Muscle layer of colon (tissue), 2 donors: Measurements from ENCODE around the gene MRM3.
"Not testable (repeated sequence)": the region's sequence is repeated elsewhere in the genome, so short reads cannot be mapped to it uniquely, and the experiment has no call there.

Experiments used
- H3K27ac ChIP-seq: one replicate; pipeline ENCODE4 v1.7.0; 2013; ENCODE audit warnings: low read depth, mild to moderate bottlenecking, low read length, moderate library complexity
- H3K27me3 ChIP-seq, 2 donors: one replicate each; pipeline ENCODE4 v1.7.0; 2013; ENCODE audit warnings: low read length in 2 of 2, mild to moderate bottlenecking in 2 of 2; ENCODE audit not compliant: insufficient read depth in 2 of 2, control insufficient read depth in 1 of 2
- H3K36me3 ChIP-seq: one replicate; pipeline ENCODE4 v1.7.0; 2013; ENCODE audit warnings: mild to moderate bottlenecking, low read length; ENCODE audit not compliant: insufficient read depth
- H3K4me1 ChIP-seq: one replicate; pipeline ENCODE4 v1.7.0; 2013; ENCODE audit warnings: mild to moderate bottlenecking, low read length; ENCODE audit not compliant: insufficient read depth
- H3K4me3 ChIP-seq, 2 donors: one replicate each; pipeline ENCODE4 v1.7.0; 2013; ENCODE audit warnings: low read length in 2 of 2, low read depth in 1 of 2, mild to moderate bottlenecking in 1 of 2, moderate library complexity in 1 of 2
- H3K9ac ChIP-seq: one replicate; pipeline ENCODE4 v1.7.0; 2013; ENCODE audit warnings: low read length
- H3K9me3 ChIP-seq: one replicate; pipeline ENCODE4 v1.7.0; 2013; ENCODE audit warnings: mild to moderate bottlenecking, low read length
- donor health status: abdominal sarcoma.
- donor health status: Adenocarcinoma of cecum.

Gene MRM3

DNA sequence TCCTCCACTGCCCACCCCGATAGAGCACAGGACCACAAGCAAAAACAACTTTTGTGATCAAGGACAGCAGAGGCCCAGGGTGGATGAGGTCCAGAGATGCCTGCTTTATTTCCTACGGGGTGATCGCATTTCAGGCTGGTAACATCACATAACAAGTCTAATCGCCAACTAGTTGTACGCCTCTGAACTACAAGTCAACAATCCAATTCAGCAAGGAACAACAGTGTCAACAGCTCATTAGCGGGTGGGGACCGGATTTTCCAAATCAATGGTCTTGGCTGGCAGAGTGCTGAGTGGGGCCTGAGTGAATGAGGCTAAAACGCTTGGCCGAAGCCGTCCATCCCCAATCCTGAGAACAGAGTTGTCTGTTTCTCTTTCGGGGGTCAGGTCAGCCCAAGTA is 17.1 kb downstream of the MRM3 start:
- Histone ChIP-seq H3K4me3 (no peak overlapping the region), H3K27ac (no peak overlapping the region), H3K36me3 (peaks cover 33% of the 10 kb centered on the region), H3K9me3 (no peaks in the 10 kb centered on the region), H3K4me1 (peaks cover 13% of the 10 kb centered on the region), H3K9ac (no peak overlapping the region), H3K27me3 (no peaks in the 10 kb centered on the region)

GRCh38 chr17:800446-801242 is 18.5 kb downstream of the MRM3 start:
- H3K9ac ChIP-seq = no peak overlapping the region
- H3K27me3 ChIP-seq = no peaks in the 10 kb centered on the region
- H3K27ac ChIP-seq = no peak overlapping the region
- no peaks in the 10 kb centered on the region for H3K9me3 ChIP-seq
- H3K36me3 ChIP-seq = peaks cover 33% of the 10 kb centered on the region
- H3K4me1 ChIP-seq = peaks cover under 1% of the 10 kb centered on the region
- no peak overlapping the region for H3K4me3 ChIP-seq

DNA sequence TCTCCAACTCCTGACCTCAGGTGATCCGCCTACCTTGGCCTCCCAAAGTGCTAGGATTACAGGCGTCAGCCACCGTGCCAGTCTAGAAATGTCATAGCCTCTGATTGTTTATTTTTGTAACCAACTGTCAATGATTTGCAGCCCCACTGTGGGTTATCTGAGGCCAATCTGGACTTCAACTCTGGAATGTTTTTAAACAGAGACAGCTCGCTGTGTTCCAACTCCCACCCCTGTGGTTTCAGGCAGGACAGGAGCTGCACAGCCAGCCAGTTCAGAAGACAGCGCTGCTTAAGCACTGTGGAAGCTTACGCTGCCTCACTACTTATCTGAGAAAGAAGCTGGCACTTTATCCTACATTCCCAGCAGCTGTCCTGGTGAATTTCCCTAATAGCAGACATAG is 19.5 kb downstream of the MRM3 start:
- Histone ChIP-seq H3K4me1 (no peaks in the 10 kb centered on the region), H3K4me3 (no peak overlapping the region), H3K9me3 (no peaks in the 10 kb centered on the region), H3K27me3 (no peaks in the 10 kb centered on the region), H3K9ac (no peak overlapping the region), H3K36me3 (peaks cover 29% of the 10 kb centered on the region), H3K27ac (no peak overlapping the region)

- H3K9ac ChIP-seq = no peak overlapping the region
- no peak overlapping the region for H3K27ac ChIP-seq
- no peaks in the 10 kb centered on the region for H3K4me1 ChIP-seq
- H3K4me3 ChIP-seq = no peak overlapping the region
- no peaks in the 10 kb centered on the region for H3K27me3 ChIP-seq
- peaks cover 35% of the 10 kb centered on the region for H3K36me3 ChIP-seq
- H3K9me3 ChIP-seq = no peaks in the 10 kb centered on the region
Measured at GRCh38 chr17:802481-802880, 20.3 kb downstream of the MRM3 start.

- H3K36me3 ChIP-seq = peaks cover 35% of the 10 kb centered on the region
- H3K27me3 ChIP-seq = no peaks in the 10 kb centered on the region
- no peak overlapping the region for H3K27ac ChIP-seq
- no peaks in the 10 kb centered on the region for H3K9me3 ChIP-seq
- no peaks in the 10 kb centered on the region for H3K4me1 ChIP-seq
- no peak overlapping the region for H3K4me3 ChIP-seq
- H3K9ac ChIP-seq = no peak overlapping the region
Measured at GRCh38 chr17:802901-803881, 21.0 kb downstream of the MRM3 start.

- H3K9me3 ChIP-seq = no peaks in the 10 kb centered on the region
- H3K4me3 ChIP-seq = no peak overlapping the region
- H3K27me3 ChIP-seq = no peaks in the 10 kb centered on the region
- peaks cover 28% of the 10 kb centered on the region for H3K36me3 ChIP-seq
- no peaks in the 10 kb centered on the region for H3K4me1 ChIP-seq
- H3K27ac ChIP-seq = no peak overlapping the region
- H3K9ac ChIP-seq = no peak overlapping the region
Measured at GRCh38 chr17:804541-805435, 22.6 kb downstream of the MRM3 start.

DNA sequence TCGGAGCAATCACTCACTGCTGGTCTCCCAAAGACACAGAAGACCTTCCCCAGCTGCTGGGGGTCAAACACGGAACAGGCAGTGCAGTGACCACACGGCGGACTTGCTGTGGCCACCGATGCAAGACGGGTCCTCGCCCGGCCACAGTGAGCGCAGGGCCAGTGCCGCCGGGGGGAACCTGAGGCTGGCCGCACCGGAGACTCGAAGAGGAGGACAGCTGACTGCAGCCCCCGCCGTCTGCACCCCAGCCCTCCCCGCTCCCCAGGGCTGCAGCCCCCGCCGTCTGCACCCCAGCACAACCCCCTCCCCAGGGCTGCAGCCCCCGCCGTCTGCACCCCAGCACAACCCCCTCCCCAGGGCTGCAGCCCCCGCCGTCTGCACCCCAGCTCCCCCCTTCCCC is 23.7 kb downstream of the MRM3 start:
- not testable (repeated sequence) for H3K27me3 ChIP-seq, H3K9ac ChIP-seq, H3K4me1 ChIP-seq, H3K4me3 ChIP-seq, H3K9me3 ChIP-seq, H3K27ac ChIP-seq
- peaks cover 21% of the 10 kb centered on the region for H3K36me3 ChIP-seq

DNA sequence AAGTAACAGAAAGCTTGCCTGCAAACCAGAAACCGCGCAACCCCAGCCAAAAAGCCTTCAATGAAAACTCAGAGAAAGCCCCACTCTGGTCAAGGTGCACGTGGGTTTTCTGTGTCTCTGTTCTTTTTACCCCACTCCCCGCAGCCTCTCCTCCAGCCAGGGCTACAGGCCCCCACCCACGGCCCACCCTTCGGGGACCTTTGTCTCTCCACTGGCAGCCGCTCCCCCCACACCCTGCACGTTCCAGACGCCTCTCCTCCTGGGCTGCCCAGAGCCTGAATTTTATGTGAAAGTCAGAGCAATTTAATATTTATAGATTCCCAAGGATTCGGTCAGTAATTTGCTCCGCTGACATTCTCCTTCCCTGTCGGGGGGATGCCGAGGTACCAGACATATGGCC is 24.2 kb downstream of the MRM3 start:
- Histone ChIP-seq H3K9ac (no peak overlapping the region), H3K36me3 (peaks cover 21% of the 10 kb centered on the region), H3K4me1 (peaks cover 5% of the 10 kb centered on the region), H3K9me3 (no peaks in the 10 kb centered on the region), H3K4me3 (no peak overlapping the region), H3K27ac (no peak overlapping the region), H3K27me3 (no peaks in the 10 kb centered on the region)

GRCh38 chr17:806781-807522 is 24.8 kb downstream of the MRM3 start:
- H3K36me3 ChIP-seq = peaks cover 18% of the 10 kb centered on the region
- peaks cover 5% of the 10 kb centered on the region for H3K4me1 ChIP-seq
- no peak overlapping the region for H3K27ac ChIP-seq
- no peak overlapping the region for H3K9ac ChIP-seq
- H3K27me3 ChIP-seq = no peaks in the 10 kb centered on the region
- no peaks in the 10 kb centered on the region for H3K9me3 ChIP-seq
- H3K4me3 ChIP-seq = no peak overlapping the region

GRCh38 chr17:807523-808294 is 25.6 kb downstream of the MRM3 start:
- Histone ChIP-seq H3K36me3 (peaks cover 24% of the 10 kb centered on the region), H3K9ac (no peak overlapping the region), H3K27ac (no peak overlapping the region), H3K4me3 (no peak overlapping the region), H3K9me3 (no peaks in the 10 kb centered on the region), H3K4me1 (peaks cover 5% of the 10 kb centered on the region), H3K27me3 (no peaks in the 10 kb centered on the region)
